RWPE1 (cell line): Measurements from ENCODE around the gene ARL15.

ENCODE experiments used
- CTCF ChIA-PET: fragments of 350-600 bp; sonication (Branson Sonifier 250); formaldehyde crosslinking; extraction: SDS; loops from one replicate; lab custom pipeline; 2021; lab: Yijun Ruan, JAX
- POLR2A ChIA-PET: fragments of 400-600 bp; formaldehyde crosslinking; extraction: SDS; loops from one replicate; lab custom pipeline; 2020; ENCODE audit warnings: antibody characterized with exemption; ENCODE audit not compliant: low non-redundant PET; lab: Yijun Ruan, JAX
- DNase-seq: peaks from one replicate; pipeline ENCODE4 v3.0.0; 2012; ENCODE audit warnings: low spot score
- H3K27ac ChIP-seq: fragments of 450-650 bp; 2 replicates; pipeline ENCODE4 v1.5.1; 2017
- TF ChIP-seq, protein P1 (sequence below): fragments of 450-650 bp; conservative IDR thresholded peaks from 2 replicates; pipeline ENCODE4 v1.5.1; 2017; ENCODE audit warnings: low read depth, mild to moderate bottlenecking

ARL15 gene

DNA sequence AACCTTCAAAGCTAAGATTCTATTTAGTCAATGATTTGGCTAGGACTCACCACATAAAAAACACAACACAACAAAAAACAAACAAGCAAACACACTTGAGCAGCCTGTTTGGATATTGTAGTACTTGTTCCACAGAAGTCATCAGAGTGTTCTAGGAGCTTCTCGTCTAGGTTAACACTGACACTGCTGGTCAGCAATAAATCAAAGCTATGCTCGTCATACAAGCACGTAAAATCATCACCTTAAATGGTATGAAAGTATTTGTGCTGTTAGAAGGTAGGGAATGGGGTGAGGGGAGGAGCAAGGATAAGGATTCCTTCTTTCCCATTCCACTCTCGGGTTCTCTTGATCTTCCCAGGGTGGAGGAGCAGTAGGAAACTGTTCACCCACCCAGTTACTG, 88.0 kb downstream of the ARL15 start:
- DNase-seq, result peak; percentile 13
- CTCF ChIA-PET, result interaction anchor here (0.7 kb wide), 3 partner anchors 268 to 743 kb away, joined by 3 read pairs; no protein-coding TSS in a partner anchor
- POLR2A ChIA-PET, result no interaction called here

DNA sequence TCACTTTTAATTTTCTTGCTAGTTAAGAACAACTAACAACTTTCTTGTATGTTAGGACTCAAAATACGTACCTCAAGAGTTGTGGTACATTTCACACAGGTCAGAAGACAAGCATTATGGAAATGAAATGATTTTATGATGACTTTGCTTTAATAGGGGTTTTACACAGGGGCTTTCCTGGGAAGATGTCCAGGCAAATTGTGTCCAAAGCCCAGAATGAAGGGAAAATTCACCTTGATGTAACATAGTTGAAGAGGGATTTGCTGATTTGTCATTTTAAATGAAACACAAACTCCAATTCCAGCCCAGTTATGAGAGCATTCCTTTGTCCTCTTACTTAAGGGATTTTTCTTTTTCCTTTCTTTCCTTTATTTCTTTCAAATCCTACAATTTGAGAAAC, 89.2 kb downstream of the ARL15 start:
- DNase-seq, result no peak
- no peak overlapping the region for H3K27ac ChIP-seq
- CTCF ChIA-PET, result no interaction called here
- TF ChIP-seq, protein P1, sequence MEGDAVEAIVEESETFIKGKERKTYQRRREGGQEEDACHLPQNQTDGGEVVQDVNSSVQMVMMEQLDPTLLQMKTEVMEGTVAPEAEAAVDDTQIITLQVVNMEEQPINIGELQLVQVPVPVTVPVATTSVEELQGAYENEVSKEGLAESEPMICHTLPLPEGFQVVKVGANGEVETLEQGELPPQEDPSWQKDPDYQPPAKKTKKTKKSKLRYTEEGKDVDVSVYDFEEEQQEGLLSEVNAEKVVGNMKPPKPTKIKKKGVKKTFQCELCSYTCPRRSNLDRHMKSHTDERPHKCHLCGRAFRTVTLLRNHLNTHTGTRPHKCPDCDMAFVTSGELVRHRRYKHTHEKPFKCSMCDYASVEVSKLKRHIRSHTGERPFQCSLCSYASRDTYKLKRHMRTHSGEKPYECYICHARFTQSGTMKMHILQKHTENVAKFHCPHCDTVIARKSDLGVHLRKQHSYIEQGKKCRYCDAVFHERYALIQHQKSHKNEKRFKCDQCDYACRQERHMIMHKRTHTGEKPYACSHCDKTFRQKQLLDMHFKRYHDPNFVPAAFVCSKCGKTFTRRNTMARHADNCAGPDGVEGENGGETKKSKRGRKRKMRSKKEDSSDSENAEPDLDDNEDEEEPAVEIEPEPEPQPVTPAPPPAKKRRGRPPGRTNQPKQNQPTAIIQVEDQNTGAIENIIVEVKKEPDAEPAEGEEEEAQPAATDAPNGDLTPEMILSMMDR, result no peak
- POLR2A ChIA-PET, result no interaction called here

More for the DNA sequence above, 88.0 kb downstream of the ARL15 start:
- TF ChIP-seq, protein P1, result no peak
- no peak overlapping the region for H3K27ac ChIP-seq

DNA sequence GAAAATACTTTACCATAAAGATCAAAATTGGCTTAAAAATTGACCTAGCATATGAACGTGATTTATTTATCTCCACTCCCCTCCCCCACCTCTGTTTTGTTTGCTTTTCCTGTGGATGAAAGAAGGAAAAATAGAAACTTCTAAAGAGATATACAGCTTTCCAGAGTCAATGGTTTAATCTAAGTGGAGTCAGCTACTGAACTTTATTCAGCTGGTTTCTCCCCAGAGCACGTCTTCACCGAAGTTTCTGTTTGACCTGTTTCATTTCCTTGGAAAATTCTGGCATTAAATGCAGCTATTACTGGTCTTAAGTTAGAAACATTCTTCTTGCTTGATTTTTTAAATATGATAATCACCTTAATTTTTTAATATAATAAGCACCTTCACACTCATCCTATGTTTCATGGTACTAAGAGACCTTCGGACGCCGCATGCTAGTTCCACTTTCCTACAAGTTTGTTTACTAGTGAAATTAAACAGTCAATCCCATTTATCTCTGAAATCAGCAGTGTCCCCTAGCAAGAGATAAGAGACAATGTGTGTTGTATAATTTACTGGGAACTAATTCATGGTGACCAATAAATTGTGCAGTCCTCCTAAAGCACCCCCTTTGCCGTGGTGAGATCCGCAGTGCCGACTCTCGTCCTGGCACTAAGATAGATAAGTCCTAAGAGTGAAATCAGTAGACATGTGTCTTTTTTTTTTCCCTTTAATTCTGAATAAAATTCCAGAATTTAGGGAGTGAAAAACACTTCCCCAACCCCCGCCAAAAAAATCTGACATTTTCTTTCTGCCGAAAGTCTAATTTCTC, 89.9 kb downstream of the ARL15 start:
- H3K27ac ChIP-seq, result no peak overlapping the region
- TF ChIP-seq, protein P1, result no peak
- DNase-seq, result no peak
- ChIA-PET POLR2A (no interaction called here), CTCF (interaction anchor here (0.5 kb wide), 1 partner anchor 641 kb away, joined by 4 read pairs; no protein-coding TSS in a partner anchor)

DNA sequence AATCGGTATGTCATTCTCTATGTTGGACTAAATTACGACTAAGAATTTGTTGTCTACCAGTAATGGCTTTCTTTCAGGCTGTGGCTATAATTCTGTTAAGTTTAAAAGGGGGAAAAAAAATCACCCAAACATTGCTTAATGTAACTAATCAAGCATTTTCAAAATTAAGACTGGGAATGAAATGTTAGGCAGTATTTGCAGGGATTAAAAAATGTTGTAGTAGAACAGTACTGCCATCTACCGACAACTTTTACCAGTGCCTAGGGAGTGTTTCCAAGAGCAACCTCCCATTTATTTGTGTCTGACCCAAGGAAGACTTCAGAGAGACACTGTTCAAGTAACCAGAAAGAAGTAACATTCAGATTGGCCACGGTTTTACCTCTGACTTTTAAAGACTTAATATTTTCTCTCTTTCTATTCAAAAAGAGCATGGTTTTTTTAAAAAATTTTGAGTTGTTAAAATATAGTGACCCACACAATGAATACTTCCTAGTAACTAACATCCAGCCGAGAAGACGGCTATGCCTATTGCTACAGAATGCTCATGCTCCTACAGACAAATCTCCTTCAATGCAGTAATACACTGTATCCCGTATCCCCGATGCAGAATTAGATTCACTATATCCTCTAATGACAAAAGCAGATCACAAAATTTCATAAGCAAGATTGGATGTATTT, 92.4 kb downstream of the ARL15 start:
- TF ChIP-seq, protein P1, result peak; percentile 94
- H3K27ac ChIP-seq, result no peak overlapping the region
- ChIA-PET CTCF (interaction anchor here (0.6 to 0.7 kb wide), 2 partner anchors 677 to 1752 kb away, joined by 6 read pairs; no protein-coding TSS in a partner anchor), POLR2A (no interaction called here)
- DNase-seq, result peak; percentile 72

DNA sequence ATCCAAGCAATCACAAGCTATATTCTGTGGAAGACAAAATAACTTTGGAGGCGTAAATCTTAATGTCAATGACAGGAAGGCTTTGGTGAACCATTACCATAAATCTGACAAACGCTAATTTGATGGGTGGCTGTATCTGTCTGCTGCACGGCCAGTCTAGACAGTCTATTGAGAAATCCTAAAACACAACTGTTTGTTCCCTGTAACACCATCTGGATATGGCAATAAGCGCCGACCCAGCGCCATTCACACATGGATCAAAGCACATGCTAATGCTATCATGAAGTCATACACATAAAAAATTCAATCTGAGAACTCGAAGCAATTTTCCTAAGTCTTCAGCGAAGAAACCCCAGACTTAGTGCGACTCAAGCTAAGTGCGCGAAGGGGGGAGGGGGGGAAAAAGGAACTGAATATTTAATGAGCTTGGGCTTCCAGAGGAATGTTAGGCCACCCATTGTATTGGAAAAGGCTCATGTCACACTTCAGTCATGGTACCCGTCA, 95.1 kb downstream of the ARL15 start:
- CTCF ChIA-PET, result interaction anchor here (0.6 to 1.3 kb wide), 4 partner anchors 12 to 1092 kb away, joined by 3 to 6 read pairs (median 3); no protein-coding TSS in a partner anchor
- no peak overlapping the region for H3K27ac ChIP-seq
- POLR2A ChIA-PET, result no interaction called here

More for the DNA sequence above, 95.1 kb downstream of the ARL15 start:
- no peak for DNase-seq
- TF ChIP-seq, protein P1, result no peak
